H9 (cell line): ENCODE measurements around the gene TNFRSF19. TPM values are rescaled to one million over a fixed set of nuclear protein-coding genes. Genes with fewer than 3 reads are reported as not detected.

Source experiments
- DNase-seq: peaks from one replicate; pipeline ENCODE4 v3.0.0-alpha.2; 2017
- H2AFZ ChIP-seq: one replicate; pipeline ENCODE4 v1.6.1; 2013; ENCODE audit warnings: mild to moderate bottlenecking, low read length, control low read depth, moderate library complexity
- H2AK5ac ChIP-seq: 2 replicates; pipeline ENCODE4 v1.6.1; 2013; ENCODE audit warnings: low read length, control low read depth, mixed read lengths; ENCODE audit not compliant: insufficient read length
- H2BK120ac ChIP-seq: one replicate; pipeline ENCODE4 v1.6.1; 2013; ENCODE audit warnings: low read depth, mild to moderate bottlenecking, low read length, control low read depth, inconsistent platforms; ENCODE audit not compliant: poor library complexity, severe bottlenecking
- H2BK12ac ChIP-seq: 2 replicates; pipeline ENCODE4 v1.6.1; 2013; ENCODE audit warnings: low read length, control low read depth, mixed read lengths, low read depth; ENCODE audit not compliant: insufficient read length
- H2BK15ac ChIP-seq: 2 replicates; pipeline ENCODE4 v1.6.1; 2013; ENCODE audit warnings: low read depth, low read length, control low read depth
- H2BK20ac ChIP-seq: one replicate; pipeline ENCODE4 v1.6.1; 2013; ENCODE audit warnings: low read depth, mild to moderate bottlenecking, low read length, control low read depth, inconsistent platforms; ENCODE audit not compliant: poor library complexity, severe bottlenecking
- H2BK5ac ChIP-seq: 2 replicates; pipeline ENCODE4 v1.6.1; 2013; ENCODE audit warnings: low read length, control low read depth, mixed read lengths; ENCODE audit not compliant: insufficient read length
- H3K14ac ChIP-seq: 2 replicates; pipeline ENCODE4 v1.6.1; 2013; ENCODE audit warnings: low read length, control low read depth; ENCODE audit not compliant: insufficient read depth
- H3K18ac ChIP-seq: 2 replicates; pipeline ENCODE4 v1.6.1; 2013; ENCODE audit warnings: low read depth, mild to moderate bottlenecking, mixed read lengths, low read length, control low read depth; ENCODE audit not compliant: insufficient read length
- H3K23ac ChIP-seq: 2 replicates; pipeline ENCODE4 v1.6.1; 2013; ENCODE audit warnings: low read length, control low read depth, mixed read lengths, low read depth; ENCODE audit not compliant: insufficient read length
- H3K23me2 ChIP-seq: 2 replicates; pipeline ENCODE4 v1.6.1; 2013; ENCODE audit warnings: low read depth, mild to moderate bottlenecking, mixed read lengths, low read length, control low read depth; ENCODE audit not compliant: insufficient read length, poor library complexity, severe bottlenecking
- H3K27ac ChIP-seq: 2 replicates; pipeline ENCODE4 v1.5.1; 2013; ENCODE audit warnings: low read length, control low read depth, mixed read lengths, low read depth; ENCODE audit not compliant: insufficient read length
- H3K27me3 ChIP-seq: 2 replicates; pipeline ENCODE4 v1.6.1; 2013; ENCODE audit warnings: low read length, control low read depth, inconsistent platforms; ENCODE audit not compliant: insufficient read depth
- H3K4ac ChIP-seq: 2 replicates; pipeline ENCODE4 v1.6.1; 2013; ENCODE audit warnings: low read depth, mild to moderate bottlenecking, control low read depth, inconsistent platforms, low read length, moderate library complexity
- H3K4me1 ChIP-seq: 2 replicates; pipeline ENCODE4 v1.6.1; 2013; ENCODE audit warnings: low read length, control low read depth, inconsistent platforms; ENCODE audit not compliant: insufficient read depth
- H3K4me2 ChIP-seq: 2 replicates; pipeline ENCODE4 v1.6.1; 2013; ENCODE audit warnings: low read length, control low read depth, mixed read lengths; ENCODE audit not compliant: insufficient read length, insufficient read depth
- H3K56ac ChIP-seq: 2 replicates; pipeline ENCODE4 v1.6.1; 2013; ENCODE audit warnings: low read depth, mild to moderate bottlenecking, mixed read lengths, low read length, control low read depth; ENCODE audit not compliant: insufficient read length
- H3K79me1 ChIP-seq: 2 replicates; pipeline ENCODE4 v1.6.1; 2013; ENCODE audit warnings: low read depth, mild to moderate bottlenecking, moderate library complexity, low read length, control low read depth, inconsistent platforms; ENCODE audit not compliant: insufficient read depth, poor library complexity, severe bottlenecking
- H3K79me2 ChIP-seq: 2 replicates; pipeline ENCODE4 v1.6.1; 2013; ENCODE audit warnings: low read length, control low read depth, inconsistent platforms; ENCODE audit not compliant: insufficient read depth
- H3K9ac ChIP-seq: 2 replicates; pipeline ENCODE4 v1.6.1; 2013; ENCODE audit warnings: low read length, control low read depth, mixed read lengths; ENCODE audit not compliant: insufficient read length; ENCODE audit errors: extremely low read depth
- H3K9me3 ChIP-seq: one replicate; pipeline ENCODE4 v1.6.1; 2013; ENCODE audit warnings: low read depth, low read length, inconsistent platforms; ENCODE audit not compliant: control insufficient read depth
- H3T11ph ChIP-seq: one replicate; pipeline ENCODE4 v1.6.1; 2013; ENCODE audit warnings: mild to moderate bottlenecking, low read length, control low read depth, inconsistent platforms
- H4K20me1 ChIP-seq: one replicate; pipeline ENCODE4 v1.6.1; 2013; ENCODE audit not compliant: control insufficient read depth, insufficient read length, insufficient read depth
- H4K5ac ChIP-seq: 2 replicates; pipeline ENCODE4 v1.6.1; 2013; ENCODE audit warnings: low read depth, mild to moderate bottlenecking, mixed read lengths, low read length, control low read depth; ENCODE audit not compliant: insufficient read length
- H4K8ac ChIP-seq: replicated peaks from 2 replicates; pipeline ENCODE4 v1.6.1; 2013; ENCODE audit warnings: low read length, control low read depth, mixed read lengths, low read depth; ENCODE audit not compliant: insufficient read length
- H4K91ac ChIP-seq: 2 replicates; pipeline ENCODE4 v1.6.1; 2013; ENCODE audit warnings: low read depth, mild to moderate bottlenecking, moderate library complexity, mixed read lengths, low read length, control low read depth; ENCODE audit not compliant: insufficient read length
- H3K27ac Mint-ChIP-seq, 3 experiments: 2 replicates in 2 of 3; 3 replicates in 1 of 3; pipeline ENCODE4 v1.8.0; 2020 to 2021; ENCODE audit warnings: mixed read lengths in 3 of 3, mild to moderate bottlenecking in 1 of 3, moderate library complexity in 1 of 3
- H3K27me3 Mint-ChIP-seq: 2 replicates; pipeline ENCODE4 v1.8.0; 2021; ENCODE audit warnings: low read depth, mild to moderate bottlenecking, moderate library complexity, mixed read lengths
- H3K36me3 Mint-ChIP-seq, 3 experiments: 2 replicates in 2 of 3; 3 replicates in 1 of 3; pipeline ENCODE4 v1.8.0; 2020 to 2021; ENCODE audit warnings: low read depth in 3 of 3, mixed read lengths in 3 of 3; ENCODE audit not compliant: insufficient read depth in 1 of 3
- H3K4me1 Mint-ChIP-seq, 2 experiments: 2 replicates each; pipeline ENCODE4 v1.8.0; 2020; ENCODE audit warnings: mixed read lengths in 2 of 2
- H3K4me3 Mint-ChIP-seq, 2 experiments: 2 replicates in 1 of 2; 3 replicates in 1 of 2; pipeline ENCODE4 v1.8.0; 2020 to 2021; ENCODE audit warnings: mild to moderate bottlenecking in 2 of 2, mixed read lengths in 2 of 2, moderate library complexity in 1 of 2
- H3K9me3 Mint-ChIP-seq, 2 experiments: 2 replicates in 1 of 2; 3 replicates in 1 of 2; pipeline ENCODE4 v1.8.0; 2020; ENCODE audit warnings: mild to moderate bottlenecking in 2 of 2, mixed read lengths in 2 of 2, moderate library complexity in 1 of 2
- WGBS: extraction: QIAGEN DNeasy Blood & Tissue Kit; methylation state at CpG from one replicate; pipeline ENCODE4 v1.1.7; 2013; ENCODE audit warnings: missing lambda C conversion rate, low lambda C conversion rate, mixed read lengths; ENCODE audit not compliant: insufficient read length; ENCODE audit errors: extremely low coverage; 5-methylcytosine and 5-hydroxymethylcytosine counted together
- total RNA-seq: library from RNA; stranded (reverse); gene quantifications from 2 replicates; pipeline ENCODE4 v1.2.1, GENCODE V29; 2021
- TF ChIP-seq, protein P1 (sequence below): fragments of 200-600 bp; sonication (generic); conservative IDR thresholded peaks from 3 replicates; pipeline ENCODE4 v1.8.0; 2021; ENCODE audit warnings: antibody characterized with exemption, mild to moderate bottlenecking

Gene TNFRSF19
- total RNA-seq, 1 experiment from 2014 or later, result 2.7 TPM

DNA sequence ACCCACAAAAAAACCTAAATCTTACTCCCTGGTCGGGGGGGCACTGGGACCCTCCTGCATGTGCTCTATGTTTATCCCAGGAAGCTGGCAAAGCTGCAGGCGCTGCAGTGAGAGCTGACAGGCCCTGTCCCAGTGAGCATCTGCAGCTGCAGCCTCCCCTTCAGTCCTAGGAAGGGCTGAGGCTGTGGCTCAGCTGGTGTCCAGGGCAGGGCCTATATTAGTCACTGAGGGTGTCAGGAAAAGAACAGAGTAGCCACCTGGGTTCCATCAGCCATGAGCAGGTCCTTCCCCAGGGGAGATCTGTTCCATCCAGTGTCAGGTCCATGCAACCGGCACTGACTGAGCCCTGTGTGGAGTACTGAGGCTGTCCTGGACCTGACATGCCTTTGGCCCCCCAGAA lies 120.5 kb downstream of the TNFRSF19 start:
- H3K27ac Mint-ChIP-seq, result peak overlapping the region in 1 of 3 experiments; percentile 44; a peak in 1 of 7 replicates
- no peak overlapping the region for H3K4me3 Mint-ChIP-seq
- TF ChIP-seq, protein P1, sequence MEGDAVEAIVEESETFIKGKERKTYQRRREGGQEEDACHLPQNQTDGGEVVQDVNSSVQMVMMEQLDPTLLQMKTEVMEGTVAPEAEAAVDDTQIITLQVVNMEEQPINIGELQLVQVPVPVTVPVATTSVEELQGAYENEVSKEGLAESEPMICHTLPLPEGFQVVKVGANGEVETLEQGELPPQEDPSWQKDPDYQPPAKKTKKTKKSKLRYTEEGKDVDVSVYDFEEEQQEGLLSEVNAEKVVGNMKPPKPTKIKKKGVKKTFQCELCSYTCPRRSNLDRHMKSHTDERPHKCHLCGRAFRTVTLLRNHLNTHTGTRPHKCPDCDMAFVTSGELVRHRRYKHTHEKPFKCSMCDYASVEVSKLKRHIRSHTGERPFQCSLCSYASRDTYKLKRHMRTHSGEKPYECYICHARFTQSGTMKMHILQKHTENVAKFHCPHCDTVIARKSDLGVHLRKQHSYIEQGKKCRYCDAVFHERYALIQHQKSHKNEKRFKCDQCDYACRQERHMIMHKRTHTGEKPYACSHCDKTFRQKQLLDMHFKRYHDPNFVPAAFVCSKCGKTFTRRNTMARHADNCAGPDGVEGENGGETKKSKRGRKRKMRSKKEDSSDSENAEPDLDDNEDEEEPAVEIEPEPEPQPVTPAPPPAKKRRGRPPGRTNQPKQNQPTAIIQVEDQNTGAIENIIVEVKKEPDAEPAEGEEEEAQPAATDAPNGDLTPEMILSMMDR, result no peak
- Histone ChIP-seq H3K4ac (no peak overlapping the region), H3K9ac (no peak overlapping the region), H2AK5ac (no peak overlapping the region), H3K9me3 (no peaks in the 10 kb centered on the region), H4K91ac (no peak overlapping the region), H3K4me2 (no peak overlapping the region), H3K79me2 (no peaks in the 10 kb centered on the region), H3K27me3 (no peaks in the 10 kb centered on the region), H2BK15ac (no peak overlapping the region), H3K4me1 (no peaks in the 10 kb centered on the region), H4K5ac (no peak overlapping the region), H3K23ac (no peak overlapping the region), H3K23me2 (no peaks in the 10 kb centered on the region), H2BK20ac (no peak overlapping the region), H3T11ph (no peak overlapping the region), H4K8ac (no peak overlapping the region), H3K56ac (no peak overlapping the region), H4K20me1 (no peaks in the 10 kb centered on the region), H2BK5ac (no peak overlapping the region), H3K18ac (no peak overlapping the region), H3K27ac (no peak overlapping the region), H2BK120ac (no peak overlapping the region), H3K14ac (no peak overlapping the region), H3K79me1 (no peaks in the 10 kb centered on the region), H2AFZ (no peak overlapping the region), H2BK12ac (no peak overlapping the region)
- WGBS, result no CpG with 5 or more reads among the region's 3 CpGs
- DNase-seq, result no peak
- no peaks in the 10 kb centered on the region for H3K27me3 Mint-ChIP-seq
- peaks cover 3 to 8% of the 10 kb centered on the region in 2 experiments for H3K4me1 Mint-ChIP-seq
- H3K36me3 Mint-ChIP-seq, result peaks cover 0 to 3% (median 1%) of the 10 kb centered on the region in 3 experiments; a peak in 5 of 7 replicates
- peaks cover 3 to 8% of the 10 kb centered on the region in 2 experiments; a peak in 3 of 5 replicates for H3K9me3 Mint-ChIP-seq
